HG02852 (cell line): ENCODE data around the gene OR1I1.
"Not testable (repeated sequence)": the region's sequence is repeated elsewhere in the genome, so short reads cannot be mapped to it uniquely, and the experiment has no call there.

Experiments used
- ATAC-seq: cut with Tn5 transposase; IDR thresholded peaks from one replicate; pipeline ENCODE4 v1.9.1; 2021; ENCODE audit warnings: mild to moderate bottlenecking, moderate library complexity; ENCODE audit not compliant: unreplicated experiment

OR1I1 gene

GRCh38 chr19:15097980-15098379, 16.0 kb downstream of the OR1I1 start:
- not testable (repeated sequence) for ATAC-seq

- no peak for ATAC-seq
Observed at GRCh38 chr19:15098460-15098859, 16.4 kb downstream of the OR1I1 start.

- no peak for ATAC-seq
Observed at GRCh38 chr19:15099017-15099582, 17.1 kb downstream of the OR1I1 start.

- ATAC-seq = no peak
Observed at GRCh38 chr19:15101479-15102082, 19.6 kb downstream of the OR1I1 start.

GRCh38 chr19:15104003-15104402, 22.0 kb downstream of the OR1I1 start:
- no peak for ATAC-seq

GRCh38 chr19:15104411-15104810, 22.4 kb downstream of the OR1I1 start:
- ATAC-seq = no peak

GRCh38 chr19:15105044-15105443, 23.0 kb downstream of the OR1I1 start:
- no peak for ATAC-seq

- no peak for ATAC-seq
Observed at GRCh38 chr19:15107061-15108010, 25.3 kb downstream of the OR1I1 start, which contains the start of gene SYDE1. SYDE1 (plus strand) TSS chr19:15107401; CDS start chr19:15107434, 33 bp downstream.

- no peak for ATAC-seq
Observed at GRCh38 chr19:15108145-15108844, 26.3 kb downstream of the OR1I1 start.

- ATAC-seq = no peak
Observed at GRCh38 chr19:15108845-15109767, 27.1 kb downstream of the OR1I1 start.

- no peak for ATAC-seq
Observed at GRCh38 chr19:15109768-15110417, 27.9 kb downstream of the OR1I1 start.

- no peak for ATAC-seq
Observed at GRCh38 chr19:15110418-15110815, 28.4 kb downstream of the OR1I1 start.

GRCh38 chr19:15111758-15112157, 29.7 kb downstream of the OR1I1 start:
- no peak for ATAC-seq

- no peak for ATAC-seq
Observed at GRCh38 chr19:15112385-15112784, 30.4 kb downstream of the OR1I1 start.

- no peak for ATAC-seq
Observed at GRCh38 chr19:15113245-15114152, 31.5 kb downstream of the OR1I1 start.

GRCh38 chr19:15114153-15114540, 32.1 kb downstream of the OR1I1 start:
- no peak for ATAC-seq

GRCh38 chr19:15115080-15115479, 33.1 kb downstream of the OR1I1 start:
- no peak for ATAC-seq

GRCh38 chr19:15115762-15116615, 34.0 kb downstream of the OR1I1 start:
- ATAC-seq = no peak
